ENCODE data around the gene RAB40C. TPM values are rescaled to one million over a fixed set of nuclear protein-coding genes. Genes with fewer than 3 reads are reported as not detected.

RAB40C gene
- total and polyA plus RNA-seq, 4 donors, result 25.1 to 58.9 (median 43.9) TPM

GRCh38 chr16:561957-562938 is 27.6 kb upstream of the RAB40C start:
- Histone ChIP-seq H3K9ac (ENCODE audit: insufficient read depth in 1 of 2, low read length in 2 of 2) (no peak overlapping the region), H3K4me3 (no peak overlapping the region), H3K9me3 (ENCODE audit: control insufficient read depth in 4 of 4, insufficient read depth in 3 of 4, low read length in 3 of 4) (peaks cover 0 to 4% (median 0%) of the 10 kb centered on the region in 4 donors), H3K4me1 (ENCODE audit: control insufficient read depth in 5 of 5, insufficient read depth in 5 of 5, low read length in 5 of 5) (peaks cover 0 to 34% (median 3%) of the 10 kb centered on the region in 5 donors), H3K36me3 (ENCODE audit: control insufficient read depth in 4 of 4, insufficient read depth in 4 of 4, low read length in 4 of 4) (no peaks in the 10 kb centered on the region), H3K27ac (ENCODE audit: low read depth in 1 of 2, low read length in 1 of 2) (no peak overlapping the region), H3K27me3 (ENCODE audit: control insufficient read depth in 3 of 3, insufficient read depth in 3 of 3, low read length in 2 of 3) (peaks cover 0 to 42% (median 14%) of the 10 kb centered on the region in 3 donors)
- TF ChIP-seq CTCF (IDR thresholded peaks at IDR 0.05; ENCODE audit: control extremely low read depth, extremely low read depth), result no peak
- ATAC-seq (ENCODE audit: insufficient read depth, low FRiP score) (no peak), DNase-seq (no peak)
- WGBS, 2 donors, result 85 to 93% methylated on average over 42 to 43 of the region's 43 CpGs

GRCh38 chr16:563072-563644 is 26.7 kb upstream of the RAB40C start:
- no peak for TF ChIP-seq CTCF (IDR thresholded peaks at IDR 0.05; ENCODE audit: control extremely low read depth, extremely low read depth)
- Histone ChIP-seq H3K4me1 (ENCODE audit: control insufficient read depth in 5 of 5, insufficient read depth in 5 of 5, low read length in 5 of 5) (peaks cover 0 to 35% (median 5%) of the 10 kb centered on the region in 5 donors), H3K9me3 (ENCODE audit: control insufficient read depth in 4 of 4, insufficient read depth in 3 of 4, low read length in 3 of 4) (peaks cover 0 to 4% (median 0%) of the 10 kb centered on the region in 4 donors), H3K27ac (ENCODE audit: low read depth in 1 of 2, low read length in 1 of 2) (no peak overlapping the region), H3K27me3 (ENCODE audit: control insufficient read depth in 3 of 3, insufficient read depth in 3 of 3, low read length in 2 of 3) (peaks cover 0 to 37% (median 14%) of the 10 kb centered on the region in 3 donors), H3K9ac (ENCODE audit: insufficient read depth in 1 of 2, low read length in 2 of 2) (no peak overlapping the region), H3K4me3 (no peak overlapping the region), H3K36me3 (ENCODE audit: control insufficient read depth in 4 of 4, insufficient read depth in 4 of 4, low read length in 4 of 4) (no peaks in the 10 kb centered on the region)
- DNase-seq (no peak), ATAC-seq (ENCODE audit: insufficient read depth, low FRiP score) (no peak)
- WGBS, 2 donors, result 84 to 90% methylated on average over 28 to 30 of the region's 30 CpGs

GRCh38 chr16:564690-565418 is 25.0 kb upstream of the RAB40C start:
- Histone ChIP-seq H3K4me3 (no peak overlapping the region), H3K9me3 (ENCODE audit: control insufficient read depth in 4 of 4, insufficient read depth in 3 of 4, low read length in 3 of 4) (peaks cover 0 to 4% (median 0%) of the 10 kb centered on the region in 4 donors), H3K27ac (ENCODE audit: low read depth in 1 of 2, low read length in 1 of 2) (no peak overlapping the region), H3K9ac (ENCODE audit: insufficient read depth in 1 of 2, low read length in 2 of 2) (no peak overlapping the region), H3K27me3 (ENCODE audit: control insufficient read depth in 3 of 3, insufficient read depth in 3 of 3, low read length in 2 of 3) (peaks cover 0 to 21% (median 10%) of the 10 kb centered on the region in 3 donors), H3K4me1 (ENCODE audit: control insufficient read depth in 5 of 5, insufficient read depth in 5 of 5, low read length in 5 of 5) (peaks cover 0 to 35% (median 13%) of the 10 kb centered on the region in 5 donors), H3K36me3 (ENCODE audit: control insufficient read depth in 4 of 4, insufficient read depth in 4 of 4, low read length in 4 of 4) (no peaks in the 10 kb centered on the region)
- ATAC-seq (ENCODE audit: insufficient read depth, low FRiP score), result no peak
- no peak for TF ChIP-seq CTCF (IDR thresholded peaks at IDR 0.05; ENCODE audit: control extremely low read depth, extremely low read depth)
- DNase-seq, result no peak
- WGBS, 2 donors, result 84 to 90% methylated on average over 39 to 42 of the region's 42 CpGs

Measured in lung (tissue), 12 donors.